Stimulated activated CD4-positive, alpha-beta T cell treated with anti-CD3 and anti-CD28 coated beads, Interleukin-12 subunit alpha, Interleukin-12 subunit beta, amount 100 ng/mL, for 24 hours (primary cell): ENCODE data around the gene ETDC.
"Not testable (repeated sequence)": the region's sequence is repeated elsewhere in the genome, so short reads cannot be mapped to it uniquely, and the experiment has no call there.

ENCODE experiments used
- DNase-seq, 2 experiments: peaks; one replicate each; pipeline ENCODE4 v3.0.0-alpha.2; 2020; ENCODE audit warnings: low read depth in 2 of 2

Gene ETDC

GRCh38 chrX:135309430-135309923, at the start of gene ETDC:
Gene ETDC (plus strand): TSS chrX:135309480. CDS start chrX:135309480, 0 bp downstream.
- DNase-seq, result no peak

GRCh38 chrX:135260976-135261375, 48.3 kb upstream of the ETDC start:
- DNase-seq, result not testable (repeated sequence)

GRCh38 chrX:135263376-135263775, 45.9 kb upstream of the ETDC start:
- not testable (repeated sequence) for DNase-seq

GRCh38 chrX:135264206-135264605, 45.1 kb upstream of the ETDC start:
- no peak for DNase-seq

- DNase-seq, result no peak
Measured at GRCh38 chrX:135273162-135273561, 36.1 kb upstream of the ETDC start.

- DNase-seq, result no peak
Measured at GRCh38 chrX:135275973-135276372, 33.3 kb upstream of the ETDC start.

GRCh38 chrX:135287266-135287823, 21.9 kb upstream of the ETDC start:
- DNase-seq, result no peak

- peak; percentile 27 to 56 for DNase-seq
Measured at GRCh38 chrX:135295238-135295943, 13.9 kb upstream of the ETDC start.

GRCh38 chrX:135295944-135296305, 13.4 kb upstream of the ETDC start:
- no peak for DNase-seq

- no peak for DNase-seq
Measured at GRCh38 chrX:135302269-135302873, 6.9 kb upstream of the ETDC start.

- DNase-seq, result no peak
Measured at GRCh38 chrX:135304741-135305140, 4.5 kb upstream of the ETDC start.

- no peak for DNase-seq
Measured at GRCh38 chrX:135307171-135307570, 2.1 kb upstream of the ETDC start.

GRCh38 chrX:135308345-135308855, 880 bp upstream of the ETDC start:
- no peak for DNase-seq

- DNase-seq, result no peak
Measured at GRCh38 chrX:135315864-135316263, 6.6 kb downstream of the ETDC start.

- no peak for DNase-seq
Measured at GRCh38 chrX:135324463-135324862, 15.2 kb downstream of the ETDC start.

GRCh38 chrX:135325036-135325818, 15.9 kb downstream of the ETDC start:
- not testable (repeated sequence) for DNase-seq

GRCh38 chrX:135327299-135327698, 18.0 kb downstream of the ETDC start:
- DNase-seq, result no peak

- no peak for DNase-seq
Measured at GRCh38 chrX:135328421-135329005, 19.2 kb downstream of the ETDC start.

- no peak for DNase-seq
Measured at GRCh38 chrX:135330706-135331105, 21.4 kb downstream of the ETDC start.

GRCh38 chrX:135331525-135331924, 22.2 kb downstream of the ETDC start:
- DNase-seq, result no peak

- DNase-seq, result no peak
Measured at GRCh38 chrX:135340831-135341230, 31.6 kb downstream of the ETDC start.
